ENCODE measurements around the gene IZUMO4.

IZUMO4 gene

GRCh38 chr19:2077398-2077797 lies 19.3 kb upstream of the IZUMO4 start:
- Histone ChIP-seq H3K36me3 (peaks cover 95% of the 10 kb centered on the region), H3K27ac (peak overlapping the region; percentile 100), H3K9me3 (no peaks in the 10 kb centered on the region), H3K27me3 (no peaks in the 10 kb centered on the region), H3K4me1 (ENCODE audit: control insufficient read depth in 1 of 2, insufficient read depth in 1 of 2, low read depth in 1 of 2, low read length in 1 of 2) (peaks cover 65% of the 10 kb centered on the region in 2 experiments), H3K4me3 (ENCODE audit: low read depth in 1 of 2, low read length in 1 of 2) (no peak overlapping the region)
- no peak for TF ChIP-seq CTCF (IDR thresholded peaks at IDR 0.05)

GRCh38 chr19:2077833-2078619 lies 18.7 kb upstream of the IZUMO4 start:
- Histone ChIP-seq H3K27me3 (no peaks in the 10 kb centered on the region), H3K4me3 (ENCODE audit: low read depth in 1 of 2, low read length in 1 of 2) (no peak overlapping the region), H3K27ac (peak overlapping the region; percentile 100), H3K9me3 (no peaks in the 10 kb centered on the region), H3K36me3 (peaks cover 95% of the 10 kb centered on the region), H3K4me1 (ENCODE audit: control insufficient read depth in 1 of 2, insufficient read depth in 1 of 2, low read depth in 1 of 2, low read length in 1 of 2) (peaks cover 65 to 68% of the 10 kb centered on the region in 2 experiments)
- no peak for TF ChIP-seq CTCF (IDR thresholded peaks at IDR 0.05)

- peak overlapping the region; percentile 100 for H3K27ac ChIP-seq
- TF ChIP-seq CTCF (IDR thresholded peaks at IDR 0.05), result no peak
- H3K4me3 ChIP-seq (ENCODE audit: low read depth in 1 of 2, low read length in 1 of 2), result no peak overlapping the region
- H3K9me3 ChIP-seq, result no peaks in the 10 kb centered on the region
- H3K27me3 ChIP-seq, result no peaks in the 10 kb centered on the region
- peaks cover 98% of the 10 kb centered on the region for H3K36me3 ChIP-seq
- peaks cover 62 to 63% of the 10 kb centered on the region in 2 experiments for H3K4me1 ChIP-seq (ENCODE audit: control insufficient read depth in 1 of 2, insufficient read depth in 1 of 2, low read depth in 1 of 2, low read length in 1 of 2)
These were observed 17.4 kb upstream of the IZUMO4 start for GRCh38 chr19:2079076-2079864.

GRCh38 chr19:2079865-2080301 lies 16.8 kb upstream of the IZUMO4 start:
- H3K36me3 ChIP-seq, result peaks cover 94% of the 10 kb centered on the region
- peak overlapping the region; percentile 100 for H3K27ac ChIP-seq

More at GRCh38 chr19:2079865-2080301, 16.8 kb upstream of the IZUMO4 start:
- Histone ChIP-seq H3K9me3 (no peaks in the 10 kb centered on the region), H3K4me1 (ENCODE audit: control insufficient read depth in 1 of 2, insufficient read depth in 1 of 2, low read depth in 1 of 2, low read length in 1 of 2) (peaks cover 56 to 57% of the 10 kb centered on the region in 2 experiments), H3K27me3 (no peaks in the 10 kb centered on the region), H3K4me3 (ENCODE audit: low read depth in 1 of 2, low read length in 1 of 2) (no peak overlapping the region)
- no peak for TF ChIP-seq CTCF (IDR thresholded peaks at IDR 0.05)

Measured in neutrophil (primary cell).